Fibroblast of the aortic adventitia (primary cell): Measurements from ENCODE around the gene FBXW12. TPM values are rescaled to one million over a fixed set of nuclear protein-coding genes. Genes with fewer than 3 reads are reported as not detected.

Experiments
- DNase-seq: peaks from one replicate; pipeline ENCODE4 v3.0.0-alpha.2; 2010; ENCODE audit warnings: low read depth
- H3K4me3 ChIP-seq: 2 replicates; pipeline ENCODE4 v1.5.1; 2011; ENCODE audit warnings: low read depth, mild to moderate bottlenecking, control low read depth, low read length, moderate library complexity
- CTCF ChIP-seq: IDR thresholded peaks from 2 replicates; pipeline ENCODE4 v1.5.1; 2011; ENCODE audit warnings: mild to moderate bottlenecking, low read length, control low read depth, inconsistent platforms; ENCODE audit not compliant: insufficient read depth
- total RNA-seq: library from RNA; depleted of rRNA; stranded (reverse); fragments of >200 nt; gene quantifications from 2 replicates; pipeline ENCODE4 v1.2.3, GENCODE V29; 2012; ENCODE audit warnings: low replicate concordance

Gene FBXW12
- total RNA-seq, 1 donor: 0.27 TPM

GRCh38 chr3:48404440-48405342, 32.7 kb downstream of the FBXW12 start:
- no peak for DNase-seq
- TF ChIP-seq CTCF: no peak
- no peak overlapping the region for H3K4me3 ChIP-seq

DNA sequence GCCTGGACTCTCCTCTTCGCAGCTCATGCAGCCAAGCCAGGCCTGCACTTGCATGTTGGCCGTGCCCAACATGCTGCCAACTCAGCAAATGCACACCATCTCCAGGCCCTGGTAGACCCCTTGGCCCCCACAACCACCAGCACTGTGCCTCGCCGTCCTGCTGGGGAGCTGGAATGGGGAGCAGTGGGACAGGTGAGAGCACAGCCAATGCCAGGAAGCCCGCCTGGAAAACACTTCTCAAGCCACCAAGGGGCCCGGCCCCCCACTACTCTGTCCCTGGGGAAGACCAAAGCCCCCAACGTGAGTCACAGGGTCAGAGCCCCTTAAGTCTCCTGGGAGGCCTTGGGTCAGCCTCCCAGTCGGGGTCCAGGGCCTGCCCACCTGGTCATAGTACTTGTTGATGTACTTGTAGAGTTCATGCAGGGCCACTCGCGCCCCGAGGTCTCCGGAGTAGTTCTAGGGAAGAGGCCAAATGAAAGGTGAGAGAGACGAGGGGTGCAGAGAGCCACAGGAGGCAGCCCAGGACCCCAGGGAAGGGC, 33.4 kb downstream of the FBXW12 start:
- no peak for DNase-seq
- TF ChIP-seq CTCF: no peak
- H3K4me3 ChIP-seq: no peak overlapping the region

- no peak for DNase-seq
- H3K4me3 ChIP-seq: no peak overlapping the region
- TF ChIP-seq CTCF: no peak
These were observed 34.0 kb downstream of the FBXW12 start for GRCh38 chr3:48405971-48406370.

DNA sequence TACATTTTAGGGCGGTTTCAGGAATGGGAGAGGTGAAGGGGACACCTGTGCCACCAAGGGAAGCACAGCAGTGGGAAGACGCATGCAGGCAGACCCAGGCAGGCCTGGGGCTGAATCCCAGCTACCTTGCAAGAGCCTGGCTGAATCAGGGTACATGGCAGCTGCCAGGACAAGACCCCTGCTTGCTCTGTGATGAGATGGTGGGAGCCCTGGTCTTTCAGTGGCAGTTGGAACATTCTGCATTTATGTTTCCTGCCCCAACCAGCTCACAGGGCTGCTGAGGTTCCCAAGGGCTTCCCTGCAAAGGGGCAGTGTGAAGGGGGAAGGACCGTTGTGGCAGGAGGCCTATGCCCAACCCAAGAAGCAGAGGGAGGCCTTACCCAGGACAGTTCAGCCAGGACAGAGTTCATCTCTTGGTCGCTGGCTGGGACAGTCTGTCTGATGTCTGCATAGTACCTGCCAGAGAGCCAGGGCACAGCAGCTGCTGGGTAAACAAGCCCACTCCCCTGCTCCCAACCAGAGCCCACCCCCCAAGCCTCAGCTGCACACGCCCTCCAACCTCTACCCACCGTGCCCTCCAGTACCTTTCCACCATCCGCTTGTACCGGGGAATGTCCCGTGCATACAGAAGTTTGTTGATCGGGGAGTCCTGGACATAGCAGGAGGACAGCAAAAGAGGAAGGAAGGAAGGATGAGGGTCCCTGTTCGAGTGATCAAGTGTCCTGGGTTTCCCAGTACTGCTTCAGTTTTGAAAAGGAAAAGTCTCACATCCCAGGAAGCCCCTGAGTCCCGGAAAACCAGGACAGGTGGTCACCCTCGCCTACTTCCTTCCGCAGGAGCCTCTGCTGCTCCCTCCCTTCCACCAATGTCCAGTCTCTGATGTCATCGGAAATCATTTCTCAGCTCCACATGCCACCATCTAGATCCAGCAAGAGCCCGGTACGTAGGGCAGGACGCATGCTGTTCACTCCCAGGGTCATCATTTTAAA, 34.7 kb downstream of the FBXW12 start:
- no peak for TF ChIP-seq CTCF
- no peak for DNase-seq
- H3K4me3 ChIP-seq: no peak overlapping the region

- no peak for TF ChIP-seq CTCF
- DNase-seq: no peak
These were observed 35.6 kb downstream of the FBXW12 start for GRCh38 chr3:48407542-48408099.

GRCh38 chr3:48408823-48409281, 36.8 kb downstream of the FBXW12 start:
- no peak for TF ChIP-seq CTCF
- no peak for DNase-seq
- no peak overlapping the region for H3K4me3 ChIP-seq

More at GRCh38 chr3:48407542-48408099, 35.6 kb downstream of the FBXW12 start:
- H3K4me3 ChIP-seq: no peak overlapping the region
